ENCODE measurements around the gene HELB. TPM values are rescaled to one million over a fixed set of nuclear protein-coding genes. Genes with fewer than 3 reads are reported as not detected.

Gene HELB
- total and polyA plus RNA-seq, 2 of the 4 experiments (the other 2 are of a cell fraction): 0.72 to 2.9 TPM

DNA sequence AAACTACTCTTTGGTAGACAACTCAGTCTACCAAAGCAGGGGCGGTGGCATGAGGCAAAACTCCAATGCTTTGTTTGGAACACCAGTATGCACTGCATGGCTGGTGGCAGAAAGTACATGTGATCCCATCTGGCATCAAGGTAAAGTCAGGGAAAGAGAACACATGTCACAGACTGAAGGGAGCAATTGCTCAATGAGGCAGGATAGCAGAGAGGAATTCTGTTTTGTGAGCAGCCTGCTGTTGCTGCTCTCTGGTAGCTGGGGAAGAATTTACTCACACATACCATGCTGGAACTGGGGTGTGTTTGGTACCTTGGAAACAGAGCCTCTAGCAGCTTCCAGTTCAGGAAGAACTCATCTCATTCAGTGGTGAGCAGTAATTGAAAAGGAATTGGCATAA is 84.8 kb downstream of the HELB start:
- Histone ChIP-seq H3K23ac (ENCODE audit: low read depth, low read length) (no peak overlapping the region), H2BK120ac (ENCODE audit: low read depth, low read length) (no peak overlapping the region), H4K8ac (ENCODE audit: low read depth in 2 of 2, low read length in 2 of 2) (no peak overlapping the region), H3K36me3 (ENCODE audit: control insufficient read depth, insufficient read depth, low read length) (no peaks in the 10 kb centered on the region), H3K27ac (ENCODE audit: insufficient read depth, low read length) (no peak overlapping the region), H2AK5ac (ENCODE audit: low read depth, low read length) (no peak overlapping the region), H4K5ac (ENCODE audit: low read depth, low read length) (no peak overlapping the region), H2BK20ac (ENCODE audit: low read depth, low read length) (no peak overlapping the region), H4K91ac (ENCODE audit: insufficient read depth, low read depth, low read length) (no peak overlapping the region), H3K9me1 (ENCODE audit: insufficient read depth, low read length) (no peaks in the 10 kb centered on the region), H3K79me1 (ENCODE audit: low read depth in 1 of 2, low read length in 2 of 2) (no peaks in the 10 kb centered on the region), H3K9ac (ENCODE audit: low read depth, low read length) (no peak overlapping the region), H2BK5ac (ENCODE audit: low read depth, low read length, poor library complexity, severe bottlenecking) (no peak overlapping the region), H3K4me2 (ENCODE audit: low read depth, low read length) (no peak overlapping the region), H3K27me3 (ENCODE audit: control insufficient read depth, insufficient read depth, low read length) (no peaks in the 10 kb centered on the region), H2AK9ac (replicated peaks; ENCODE audit: low read depth, low read length, poor library complexity) (no peak overlapping the region), H3K9me3 (ENCODE audit: control insufficient read depth, insufficient read depth, low read length) (no peaks in the 10 kb centered on the region), H3K4me1 (ENCODE audit: control insufficient read depth, insufficient read depth, low read length) (no peaks in the 10 kb centered on the region), H2AFZ (replicated peaks; ENCODE audit: low read length, poor library complexity) (no peak overlapping the region), H4K20me1 (ENCODE audit: insufficient read depth, low read length) (no peaks in the 10 kb centered on the region), H3K4ac (ENCODE audit: low read depth, low read length) (no peak overlapping the region), H2BK15ac (ENCODE audit: low read depth, low read length) (no peak overlapping the region), H3K14ac (replicated peaks; ENCODE audit: low read depth, low read length) (no peak overlapping the region), H3K18ac (ENCODE audit: low read depth, low read length) (no peak overlapping the region), H3K56ac (ENCODE audit: extremely low read depth, insufficient read depth, low read length) (no peak overlapping the region; the same call in 1 of the 2 replicates), H3K4me3 (ENCODE audit: insufficient read depth, low read depth, low read length) (no peak overlapping the region)
- ChIA-PET CTCF (no interaction called here), POLR2A (ENCODE audit: unreplicated experiment) (no interaction called here)
- BruUV-seq (replicated peaks): no TSS peak
- ATAC-seq (ENCODE audit: low read depth): no peak
- intact Hi-C loops (cut with micrococcal nuclease) (no loop called here), in situ Hi-C loops (cut with MboI; ENCODE audit: low sequenced_read_pairs) (no loop called here), dilution Hi-C loops (cut with HindIII; ENCODE audit: low sequenced_read_pairs, unreplicated experiment) (no loop called here)
- DNase-seq: no peak
- WGBS, 2 experiments (ENCODE audit: extremely low coverage in 2 of 2, insufficient read length in 1 of 2): 60% methylated on average over 1 of the region's 1 CpG; no CpG with 5 or more reads in 1 of the 2 experiments
- TF ChIP-seq, protein P1, sequence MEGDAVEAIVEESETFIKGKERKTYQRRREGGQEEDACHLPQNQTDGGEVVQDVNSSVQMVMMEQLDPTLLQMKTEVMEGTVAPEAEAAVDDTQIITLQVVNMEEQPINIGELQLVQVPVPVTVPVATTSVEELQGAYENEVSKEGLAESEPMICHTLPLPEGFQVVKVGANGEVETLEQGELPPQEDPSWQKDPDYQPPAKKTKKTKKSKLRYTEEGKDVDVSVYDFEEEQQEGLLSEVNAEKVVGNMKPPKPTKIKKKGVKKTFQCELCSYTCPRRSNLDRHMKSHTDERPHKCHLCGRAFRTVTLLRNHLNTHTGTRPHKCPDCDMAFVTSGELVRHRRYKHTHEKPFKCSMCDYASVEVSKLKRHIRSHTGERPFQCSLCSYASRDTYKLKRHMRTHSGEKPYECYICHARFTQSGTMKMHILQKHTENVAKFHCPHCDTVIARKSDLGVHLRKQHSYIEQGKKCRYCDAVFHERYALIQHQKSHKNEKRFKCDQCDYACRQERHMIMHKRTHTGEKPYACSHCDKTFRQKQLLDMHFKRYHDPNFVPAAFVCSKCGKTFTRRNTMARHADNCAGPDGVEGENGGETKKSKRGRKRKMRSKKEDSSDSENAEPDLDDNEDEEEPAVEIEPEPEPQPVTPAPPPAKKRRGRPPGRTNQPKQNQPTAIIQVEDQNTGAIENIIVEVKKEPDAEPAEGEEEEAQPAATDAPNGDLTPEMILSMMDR (conservative IDR thresholded peaks at IDR 0.05; ENCODE audit: low read depth, low read length): no peak
- TF ChIP-seq CHD1 (IDR thresholded peaks at IDR 0.05; ENCODE audit: low read depth, low read length): no peak
- TF ChIP-seq MXI1 (IDR thresholded peaks at IDR 0.05; ENCODE audit: borderline replicate concordance, low read depth, low read length): no peak
- no peak for TF ChIP-seq CEBPB (IDR thresholded peaks at IDR 0.05; ENCODE audit: low read depth, low read length)
- no peak for TF ChIP-seq RCOR1 (IDR thresholded peaks at IDR 0.05; ENCODE audit: insufficient replicate concordance, low read length)
- TF ChIP-seq FOS (IDR thresholded peaks at IDR 0.05; ENCODE audit: low read depth, low read length): no peak
- TF ChIP-seq NFE2L2 (IDR thresholded peaks at IDR 0.05; ENCODE audit: low read depth, low read length): no peak
- no peak for TF ChIP-seq RFX5 (IDR thresholded peaks at IDR 0.05; ENCODE audit: low read depth, low read length)
- TF ChIP-seq MAZ (IDR thresholded peaks at IDR 0.05; ENCODE audit: borderline replicate concordance, low read depth, low read length): no peak
- TF ChIP-seq POLR2A (IDR thresholded peaks at IDR 0.05; ENCODE audit: low read depth, low read length): no peak
- TF ChIP-seq USF2 (IDR thresholded peaks at IDR 0.05; ENCODE audit: low read depth, low read length): no peak
- no peak for TF ChIP-seq SMC3 (IDR thresholded peaks at IDR 0.05; ENCODE audit: low read depth, low read length)
- TF ChIP-seq BHLHE40 (IDR thresholded peaks at IDR 0.05; ENCODE audit: low read depth, low read length): no peak
- no peak for TF ChIP-seq ELK1 (IDR thresholded peaks at IDR 0.05; ENCODE audit: borderline replicate concordance, low read depth, low read length)
- TF ChIP-seq RAD21 (IDR thresholded peaks at IDR 0.05; ENCODE audit: low read length): no peak
